Stimulated activated CD8-positive, alpha-beta memory T cell treated with anti-CD3 and anti-CD28 coated beads, Interleukin-7, amount 100 ng/mL, for 1 hour (primary cell): ENCODE data around the gene ATP5IF1.

ENCODE experiments used
- DNase-seq, 2 donors: peaks; one replicate each; pipeline ENCODE4 v3.0.0-alpha.2; 2020; ENCODE audit warnings: low read depth in 2 of 2

ATP5IF1 gene

GRCh38 chr1:28265577-28265976 lies 29.7 kb downstream of the ATP5IF1 start:
- DNase-seq: no peak

DNA sequence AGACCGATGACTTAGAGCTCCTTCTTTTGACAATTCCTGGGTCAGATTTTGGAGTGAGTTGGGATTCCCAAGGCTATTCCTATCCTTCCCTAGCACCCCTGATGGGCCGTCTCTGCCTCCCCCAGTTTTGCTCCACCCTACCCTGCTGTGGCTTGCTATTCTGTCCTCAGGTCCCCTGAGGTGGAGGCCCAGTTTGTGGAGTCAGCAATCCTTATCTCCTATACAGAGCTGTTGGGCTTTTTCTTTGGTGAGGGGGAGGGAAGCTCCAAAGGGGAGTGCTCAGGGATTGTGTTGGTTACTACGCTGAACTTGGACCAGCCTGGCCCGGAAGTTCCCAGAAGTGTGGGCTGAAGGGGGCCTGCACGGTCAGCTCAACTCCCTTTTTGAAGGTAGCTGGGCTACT lies 31.0 kb downstream of the ATP5IF1 start:
- no peak for DNase-seq

DNA sequence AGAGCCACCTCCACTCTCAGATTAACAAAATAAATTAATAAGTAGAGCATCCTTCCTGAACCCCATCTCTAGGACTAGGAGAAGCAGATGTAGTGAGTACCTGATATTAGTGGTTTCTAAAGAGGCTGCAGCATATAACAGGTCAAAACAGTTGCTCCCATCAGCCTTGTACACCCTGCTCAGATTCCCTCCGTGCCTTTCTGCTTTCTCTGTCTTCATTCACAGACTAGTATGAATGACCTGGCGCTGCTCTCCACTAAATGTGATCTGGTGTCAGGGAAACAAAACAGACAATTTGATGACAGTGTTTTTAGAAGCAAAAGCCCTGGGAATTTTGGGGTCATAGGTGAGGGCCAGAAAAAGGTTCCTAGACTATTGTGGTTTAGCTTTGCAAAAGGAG lies 31.7 kb downstream of the ATP5IF1 start:
- DNase-seq: no peak

DNA sequence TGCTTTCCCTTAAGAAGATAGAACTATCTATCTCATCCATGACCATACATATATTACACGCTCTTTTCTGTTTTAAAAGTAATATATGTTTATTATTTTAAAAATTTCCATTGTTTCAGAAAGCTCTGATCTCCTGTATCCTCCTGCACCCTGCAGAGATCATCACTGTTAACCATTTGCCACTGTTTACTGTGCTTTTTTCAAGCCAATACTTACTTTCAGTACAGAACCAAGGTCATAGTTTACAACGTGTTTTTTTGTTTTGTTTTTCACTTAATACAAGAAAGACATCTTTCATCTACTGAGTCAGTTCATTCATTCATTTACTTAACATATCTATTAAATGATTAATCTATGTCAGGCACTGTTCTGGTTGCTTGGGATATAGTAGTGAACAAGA lies 33.6 kb downstream of the ATP5IF1 start:
- DNase-seq: no peak

DNA sequence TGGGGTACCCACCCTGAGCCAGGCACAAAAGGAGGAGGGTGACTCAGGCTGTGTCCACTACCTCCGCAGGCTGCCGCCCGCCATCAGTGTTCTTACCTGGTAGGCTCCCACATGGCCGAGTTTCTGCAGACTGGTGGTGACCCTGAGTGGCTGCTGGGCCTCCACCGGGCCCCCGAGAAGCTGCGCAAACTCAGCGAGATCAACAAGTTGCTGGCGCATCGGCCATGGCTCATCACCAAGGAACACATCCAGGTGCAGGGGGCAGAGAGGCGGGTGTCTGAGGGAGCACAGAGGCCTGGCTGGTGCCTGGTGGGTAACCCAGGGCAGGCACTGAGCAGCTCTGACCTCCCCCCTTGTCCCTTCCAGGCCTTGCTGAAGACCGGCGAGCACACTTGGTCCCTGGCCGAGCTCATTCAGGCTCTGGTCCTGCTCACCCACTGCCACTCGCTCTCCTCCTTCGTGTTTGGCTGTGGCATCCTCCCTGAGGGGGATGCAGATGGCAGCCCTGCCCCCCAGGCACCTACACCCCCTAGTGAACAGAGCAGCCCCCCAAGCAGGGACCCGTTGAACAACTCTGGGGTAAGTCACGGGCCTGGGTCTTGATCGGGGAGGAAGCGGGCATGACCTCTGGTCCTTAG lies 36.4 kb downstream of the ATP5IF1 start:
- no peak for DNase-seq

DNA sequence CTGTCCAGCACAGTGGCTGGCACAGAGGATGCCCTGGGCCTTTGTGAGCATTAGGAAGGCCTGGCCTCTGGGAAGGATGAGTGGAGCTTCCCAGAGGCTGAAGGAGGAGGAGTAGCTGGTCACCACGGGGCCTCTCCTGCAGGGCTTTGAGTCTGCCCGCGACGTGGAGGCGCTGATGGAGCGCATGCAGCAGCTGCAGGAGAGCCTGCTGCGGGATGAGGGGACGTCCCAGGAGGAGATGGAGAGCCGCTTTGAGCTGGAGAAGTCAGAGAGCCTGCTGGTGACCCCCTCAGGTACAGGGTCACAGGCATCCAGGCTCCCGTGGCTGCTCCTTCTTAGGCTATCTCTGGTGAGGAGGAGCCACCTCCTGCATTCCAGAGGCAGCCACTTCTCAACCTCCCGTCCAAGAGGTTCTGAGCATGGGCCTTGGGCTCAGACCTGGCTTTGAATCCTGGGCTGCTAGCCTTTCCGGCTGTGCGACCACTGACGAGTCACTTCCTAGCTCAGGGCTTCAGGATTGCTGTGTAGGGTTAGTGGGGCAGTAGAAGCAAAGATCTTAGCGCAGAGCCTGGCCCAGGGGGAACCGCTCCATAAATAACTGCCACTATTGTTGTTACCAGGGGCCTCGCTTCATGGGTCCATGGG lies 37.4 kb downstream of the ATP5IF1 start:
- DNase-seq: no peak

- no peak for DNase-seq
Observed at GRCh38 chr1:28278763-28279162, 42.8 kb downstream of the ATP5IF1 start.

DNA sequence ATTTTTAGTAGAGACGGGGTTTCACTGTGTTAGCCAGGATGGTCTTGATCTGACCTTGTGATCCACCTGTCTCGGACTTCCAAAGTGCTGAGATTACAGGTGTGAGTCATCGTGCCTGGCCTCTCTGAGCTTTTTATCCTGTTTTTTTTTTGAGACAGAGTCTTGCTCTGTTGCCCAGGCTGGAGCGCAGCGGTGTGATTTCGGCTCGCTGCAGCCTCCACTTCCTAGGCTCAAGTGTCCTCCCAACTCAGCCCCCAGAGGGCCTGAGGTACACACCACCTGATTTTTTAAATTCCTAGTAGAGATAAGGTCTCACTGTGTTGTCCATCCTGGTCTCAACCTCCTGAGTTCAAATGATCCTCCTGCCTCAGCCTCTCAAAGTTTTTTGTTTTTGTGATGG lies 43.8 kb downstream of the ATP5IF1 start:
- DNase-seq: no peak

GRCh38 chr1:28280501-28280900 lies 44.6 kb downstream of the ATP5IF1 start:
- no peak for DNase-seq

DNA sequence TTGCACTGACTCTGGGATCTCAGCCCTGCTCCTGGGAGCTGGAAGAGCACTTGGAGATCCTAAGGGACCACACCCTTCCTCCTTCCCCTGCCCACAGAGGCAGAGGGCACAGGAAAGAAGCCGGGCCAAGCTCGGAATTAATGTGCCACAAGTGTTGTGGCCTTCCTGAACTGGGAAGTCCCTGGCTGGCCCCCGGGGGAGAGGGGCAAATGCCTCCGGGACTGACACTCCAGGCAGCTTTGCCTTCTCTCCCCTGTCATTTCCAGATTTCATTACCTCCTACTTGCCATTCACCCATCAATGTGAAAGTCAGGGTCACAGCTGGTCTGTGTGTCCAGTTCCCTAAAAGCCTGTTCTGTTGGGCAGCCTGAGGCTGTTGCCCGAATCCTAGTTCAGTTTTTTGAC lies 45.1 kb downstream of the ATP5IF1 start:
- no peak for DNase-seq

DNA sequence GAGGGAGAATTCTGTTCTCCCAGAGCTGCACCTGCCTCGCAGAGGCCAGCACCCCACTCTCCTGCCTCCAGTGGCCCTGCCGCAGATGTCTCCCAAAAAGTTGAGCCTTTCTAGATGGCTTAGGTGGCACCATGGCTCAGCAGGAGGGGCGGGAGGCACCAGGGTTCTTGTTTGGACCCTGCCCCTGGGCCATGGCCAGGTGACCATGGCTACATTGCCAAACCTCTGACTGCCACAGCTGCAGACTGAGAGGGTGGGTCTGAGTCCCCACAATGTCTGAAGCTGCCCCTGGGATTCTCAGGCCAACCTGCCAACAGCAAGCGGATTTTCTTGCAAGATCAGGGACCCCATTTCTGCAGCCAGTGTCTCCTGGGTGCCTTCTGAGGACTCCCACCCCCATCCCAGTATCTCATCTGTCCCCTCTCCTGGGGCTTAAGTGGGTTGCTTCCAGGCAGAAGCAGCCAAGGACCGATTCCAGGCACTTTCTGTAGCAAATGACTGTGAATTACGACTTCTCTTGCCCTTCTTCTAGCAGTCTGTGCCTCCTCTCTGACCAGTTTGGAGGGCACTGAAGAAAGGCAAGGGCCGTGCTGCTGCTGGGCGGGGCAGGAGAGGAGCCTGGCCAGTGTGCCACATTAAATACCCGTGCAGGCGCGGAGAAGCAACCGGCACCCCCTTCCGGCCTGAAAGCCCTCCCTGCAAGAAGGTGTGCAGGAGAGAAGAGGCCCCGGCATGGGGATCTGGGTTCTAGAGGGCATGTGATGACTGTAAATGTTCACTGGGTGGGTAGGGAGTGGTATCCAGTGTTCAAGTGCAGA lies 45.9 kb downstream of the ATP5IF1 start:
- no peak for DNase-seq

DNA sequence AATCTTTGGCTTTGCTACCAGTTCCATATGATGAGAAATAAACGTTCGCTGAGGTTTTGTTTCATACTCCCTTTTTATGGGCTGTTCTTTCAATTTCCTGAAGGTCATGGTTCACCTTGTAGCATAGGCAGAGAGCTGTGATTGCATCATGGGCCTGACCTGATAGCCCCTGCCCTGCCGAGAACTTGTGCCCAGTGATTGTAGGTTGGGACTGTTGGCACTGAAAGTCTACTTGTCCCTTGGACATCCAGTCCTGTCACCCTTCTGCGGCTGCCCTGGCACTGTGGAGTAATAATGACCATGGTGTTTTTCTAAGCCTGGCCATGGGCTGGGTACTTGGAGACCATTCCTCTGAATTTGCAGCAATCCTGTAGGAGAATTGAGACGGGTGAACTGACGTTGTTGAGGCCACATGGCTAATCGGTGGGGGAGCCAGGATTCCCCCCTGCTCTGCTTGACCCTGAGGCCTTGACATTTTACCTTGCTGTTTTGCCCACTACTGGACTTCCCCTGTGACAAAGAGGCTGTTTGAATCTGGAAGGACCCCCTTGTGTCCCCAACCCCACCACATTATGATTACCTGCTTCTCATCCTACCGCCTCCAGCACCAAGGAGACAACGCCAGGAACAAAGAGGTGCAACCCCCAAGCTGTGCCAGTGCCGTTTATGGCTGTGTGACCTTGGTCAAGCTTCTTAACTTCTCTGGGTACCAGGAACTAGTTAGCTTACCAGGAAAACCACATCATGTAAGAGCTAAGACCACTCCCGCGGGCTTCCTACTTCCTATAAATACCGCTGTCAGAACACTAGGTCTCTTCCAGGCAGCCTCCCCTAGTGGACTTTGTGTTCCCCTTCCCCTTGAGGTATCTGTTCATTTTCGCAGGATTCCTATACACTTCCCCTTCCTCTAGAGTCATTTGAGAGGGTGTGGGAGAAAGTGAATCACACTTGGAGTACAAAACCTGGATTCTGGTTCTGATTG lies 46.8 kb downstream of the ATP5IF1 start:
- DNase-seq: no peak

DNA sequence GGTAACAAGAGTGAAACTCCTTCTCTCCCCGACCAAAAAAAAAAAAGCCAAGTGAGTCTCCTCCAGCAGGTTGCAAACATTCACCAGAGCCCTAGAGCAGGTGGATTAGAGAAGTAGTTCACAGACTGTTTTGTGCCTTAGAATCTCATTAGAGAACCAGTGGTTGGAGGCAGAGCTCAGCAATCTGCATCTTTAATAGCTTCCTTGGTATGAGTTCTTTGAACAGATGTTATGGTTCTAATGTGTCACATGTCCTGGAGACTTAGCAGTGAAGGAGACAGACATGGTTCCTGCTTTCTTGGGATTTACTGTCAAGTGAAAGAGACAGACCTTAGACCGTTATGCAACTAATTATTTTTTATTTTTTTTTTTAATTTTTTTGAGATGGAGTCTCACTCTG lies 50.2 kb downstream of the ATP5IF1 start:
- no peak for DNase-seq
